ENCODE measurements around the gene PFN3. TPM values are rescaled to one million over a fixed set of nuclear protein-coding genes. Genes with fewer than 3 reads are reported as not detected.

The PFN3 gene
- total RNA-seq, 1 experiment from 2014 or later, result not detected

DNA sequence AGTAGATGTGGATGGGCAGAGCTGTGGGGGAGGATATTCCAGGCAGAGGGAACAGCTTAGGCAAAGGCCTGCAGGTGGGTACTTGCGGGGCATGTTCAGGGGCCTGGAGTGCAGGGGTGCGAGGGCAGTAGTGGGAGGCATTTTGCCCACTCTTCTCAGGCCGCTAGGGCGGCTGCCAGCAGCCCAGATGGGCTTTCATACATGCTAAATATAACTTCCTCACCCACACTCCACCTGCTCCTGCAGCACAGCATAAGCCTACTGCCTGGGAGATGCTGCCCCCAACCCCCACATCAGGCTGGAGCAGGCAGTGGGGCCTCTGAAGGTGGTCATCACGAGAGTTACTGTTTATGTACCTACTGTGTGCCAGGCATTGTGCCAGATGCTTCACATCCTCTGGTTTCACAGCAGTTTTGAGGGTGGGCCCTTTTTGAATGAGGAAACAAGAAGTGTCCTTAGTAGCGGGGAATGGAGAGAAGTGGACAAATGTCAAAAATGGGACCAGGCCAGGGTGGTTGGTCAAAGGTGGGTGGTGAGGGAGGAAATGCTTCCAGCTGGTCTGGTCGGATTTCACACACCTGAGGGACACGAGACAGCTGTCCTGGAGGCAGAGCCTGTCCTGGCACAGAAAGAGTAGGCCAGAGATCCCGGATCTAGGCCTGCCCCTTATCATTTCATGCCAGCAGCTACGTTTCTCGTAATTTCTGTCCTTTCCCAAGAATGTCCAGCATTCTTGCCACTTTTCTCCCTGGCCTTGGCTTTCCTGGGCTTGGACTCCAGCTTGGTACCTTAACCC, 30.6 kb downstream of the PFN3 start:
- Histone ChIP-seq H3K4me3 (no peak overlapping the region; the same call in 1 of the 2 replicates), H3K4me1 (replicated peaks; ENCODE audit: insufficient read depth) (peaks cover 11% of the 10 kb centered on the region), H3K79me2 (ENCODE audit: low read depth) (no peaks in the 10 kb centered on the region), H3F3A (ENCODE audit: insufficient read depth, low read depth) (peaks cover 16% of the 10 kb centered on the region; the same call in 1 of the 2 replicates), H3K27ac (no peak overlapping the region), H3K9me2 (ENCODE audit: insufficient read depth) (no peaks in the 10 kb centered on the region), H3K4me2 (peak overlapping the region; percentile 94), H2AFZ (no peak overlapping the region), H3K27me3 (ENCODE audit: insufficient read depth, low read depth) (no peaks in the 10 kb centered on the region), H3K9me3 (ENCODE audit: insufficient read depth, low read depth) (no peaks in the 10 kb centered on the region), H4K20me1 (ENCODE audit: insufficient read depth) (no peaks in the 10 kb centered on the region), H3K36me3 (ENCODE audit: low read depth) (no peaks in the 10 kb centered on the region)
- TF ChIP-seq EZH2 (IDR thresholded peaks at IDR 0.05; ENCODE audit: low read depth), result no peak
- TF ChIP-seq, protein P1, sequence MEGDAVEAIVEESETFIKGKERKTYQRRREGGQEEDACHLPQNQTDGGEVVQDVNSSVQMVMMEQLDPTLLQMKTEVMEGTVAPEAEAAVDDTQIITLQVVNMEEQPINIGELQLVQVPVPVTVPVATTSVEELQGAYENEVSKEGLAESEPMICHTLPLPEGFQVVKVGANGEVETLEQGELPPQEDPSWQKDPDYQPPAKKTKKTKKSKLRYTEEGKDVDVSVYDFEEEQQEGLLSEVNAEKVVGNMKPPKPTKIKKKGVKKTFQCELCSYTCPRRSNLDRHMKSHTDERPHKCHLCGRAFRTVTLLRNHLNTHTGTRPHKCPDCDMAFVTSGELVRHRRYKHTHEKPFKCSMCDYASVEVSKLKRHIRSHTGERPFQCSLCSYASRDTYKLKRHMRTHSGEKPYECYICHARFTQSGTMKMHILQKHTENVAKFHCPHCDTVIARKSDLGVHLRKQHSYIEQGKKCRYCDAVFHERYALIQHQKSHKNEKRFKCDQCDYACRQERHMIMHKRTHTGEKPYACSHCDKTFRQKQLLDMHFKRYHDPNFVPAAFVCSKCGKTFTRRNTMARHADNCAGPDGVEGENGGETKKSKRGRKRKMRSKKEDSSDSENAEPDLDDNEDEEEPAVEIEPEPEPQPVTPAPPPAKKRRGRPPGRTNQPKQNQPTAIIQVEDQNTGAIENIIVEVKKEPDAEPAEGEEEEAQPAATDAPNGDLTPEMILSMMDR (conservative IDR thresholded peaks at IDR 0.05), result no peak
- DNase-seq, result no peak
- intact Hi-C loops (cut with micrococcal nuclease; ENCODE audit: unreplicated experiment), result no loop called here
- no TSS peak for BruUV-seq (replicated peaks)
- CTCF ChIA-PET, result interaction anchor here (0.6 to 2.0 kb wide), 17 partner anchors 9 to 833 kb away, joined by 3 to 42 read pairs (median 5); partner anchors contain the start of genes GRK6, LMAN2, PDLIM7 and RNF44
- POLR2A ChIA-PET (ENCODE audit: unreplicated experiment), result interaction anchor here (1.0 to 1.1 kb wide), 3 partner anchors 20 to 35 kb away, joined by 3 to 16 read pairs (median 5); no protein-coding TSS in a partner anchor

DNA sequence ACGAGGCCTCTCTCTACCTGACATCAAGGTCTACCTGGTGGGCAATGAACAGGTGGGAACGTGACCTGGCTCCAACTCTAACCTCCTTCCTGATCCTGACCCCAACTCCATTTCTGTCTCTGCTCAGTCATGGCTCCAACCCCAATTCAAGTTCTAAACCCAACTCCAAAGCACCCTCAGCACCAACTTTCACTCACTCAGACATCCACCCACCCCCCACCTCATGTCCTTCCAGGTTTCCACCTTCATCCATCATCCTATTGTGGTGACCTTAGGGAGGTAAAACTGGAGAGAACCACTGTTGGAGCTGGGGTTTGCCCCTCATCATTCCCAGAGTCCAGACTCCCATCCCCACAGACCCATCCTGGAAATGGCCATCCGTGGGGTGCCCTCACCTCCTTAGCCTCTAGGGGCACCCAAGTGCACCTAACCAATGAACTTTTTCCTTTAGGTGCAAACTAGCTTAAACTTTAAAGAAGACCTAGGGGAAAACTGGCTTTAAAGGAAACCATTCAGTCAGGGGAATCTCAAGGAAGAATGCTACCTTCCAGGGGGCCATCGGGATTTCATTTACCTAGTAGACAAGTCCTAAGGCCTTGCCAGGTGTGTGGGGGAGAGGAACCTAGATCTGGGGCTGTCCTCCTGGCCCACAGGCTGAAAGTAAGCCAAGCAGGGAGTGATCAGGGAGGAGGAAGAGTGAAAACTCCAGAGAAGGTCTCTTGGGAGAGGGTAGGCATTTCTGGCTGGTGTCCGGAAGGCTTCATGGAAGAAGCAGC, 31.4 kb downstream of the PFN3 start:
- ChIA-PET CTCF (interaction anchor here (0.6 to 1.0 kb wide), 6 partner anchors 15 to 148 kb away, joined by 3 to 16 read pairs (median 3); partner anchors contain the start of genes DDX41 and SLC34A1), POLR2A (ENCODE audit: unreplicated experiment) (interaction anchor here (0.6 kb wide), 1 partner anchor 57 kb away, joined by 20 read pairs; no protein-coding TSS in a partner anchor)
- Histone ChIP-seq H3K4me2 (no peak overlapping the region), H3K27me3 (ENCODE audit: insufficient read depth, low read depth) (no peaks in the 10 kb centered on the region), H3F3A (ENCODE audit: insufficient read depth, low read depth) (peaks cover 16% of the 10 kb centered on the region; the same call in 1 of the 2 replicates), H3K9me3 (ENCODE audit: insufficient read depth, low read depth) (no peaks in the 10 kb centered on the region), H3K9me2 (ENCODE audit: insufficient read depth) (no peaks in the 10 kb centered on the region), H4K20me1 (ENCODE audit: insufficient read depth) (no peaks in the 10 kb centered on the region), H3K36me3 (ENCODE audit: low read depth) (no peaks in the 10 kb centered on the region), H3K4me1 (replicated peaks; ENCODE audit: insufficient read depth) (peaks cover 11% of the 10 kb centered on the region), H3K4me3 (no peak overlapping the region), H3K79me2 (ENCODE audit: low read depth) (no peaks in the 10 kb centered on the region), H3K27ac (no peak overlapping the region), H2AFZ (no peak overlapping the region)
- intact Hi-C loops (cut with micrococcal nuclease; ENCODE audit: unreplicated experiment), result no loop called here
- TF ChIP-seq, protein P1 (conservative IDR thresholded peaks at IDR 0.05), result peak; percentile 83
- no peak for TF ChIP-seq EZH2 (IDR thresholded peaks at IDR 0.05; ENCODE audit: low read depth)
- DNase-seq, result no peak
- no TSS peak for BruUV-seq (replicated peaks)
